ENCODE measurements around the gene ADAMTS10. TPM values are rescaled to one million over a fixed set of nuclear protein-coding genes. Genes with fewer than 3 reads are reported as not detected.

The ADAMTS10 gene
- total and polyA plus RNA-seq, 2 of the 8 experiments (the other 6 are each of a cell fraction or from before 2014, with no cell fraction given): 6.9 to 17.4 TPM

GRCh38 chr19:8537099-8537498 lies 73.4 kb downstream of the ADAMTS10 start:
- Histone ChIP-seq H3K9me3 (ENCODE audit: insufficient read depth in 2 of 2, low read depth in 1 of 2, low read length in 1 of 2) (no peaks in the 10 kb centered on the region), H4K8ac (ENCODE audit: extremely low read depth, insufficient read depth, low read length) (no peak overlapping the region), H3K14ac (ENCODE audit: insufficient read length) (no peak overlapping the region), H2BK15ac (ENCODE audit: low read length) (no peak overlapping the region), H3K4ac (replicated peaks; ENCODE audit: insufficient read length, low read depth, low read length) (no peak overlapping the region), H3K23ac (ENCODE audit: insufficient read length) (no peak overlapping the region), H2BK5ac (ENCODE audit: low read depth, low read length) (no peak overlapping the region), H4K5ac (ENCODE audit: insufficient read length, low read depth, low read length) (no peak overlapping the region), H3K27me3 (replicated peaks in 1 of 4; ENCODE audit: control insufficient read depth in 3 of 4, extremely low read depth in 1 of 4, insufficient read depth in 3 of 4, low read length in 3 of 4) (no peaks in the 10 kb centered on the region), H3K79me1 (ENCODE audit: low read depth, low read length) (no peaks in the 10 kb centered on the region), H2AFZ (ENCODE audit: low read length) (no peak overlapping the region), H4K91ac (replicated peaks; ENCODE audit: insufficient read length, low read length) (no peak overlapping the region), H3K56ac (replicated peaks; ENCODE audit: insufficient read length, low read depth, low read length) (no peak overlapping the region), H3K4me3 (ENCODE audit: extremely low read depth in 1 of 4, insufficient read depth in 2 of 4, low read depth in 3 of 4, low read length in 4 of 4) (no peak overlapping the region), H2BK120ac (replicated peaks; ENCODE audit: low read depth, low read length) (no peak overlapping the region), H2BK20ac (ENCODE audit: low read length) (no peak overlapping the region), H3K23me2 (ENCODE audit: low read depth, low read length) (no peaks in the 10 kb centered on the region), H3K36me3 (ENCODE audit: control insufficient read depth in 2 of 4, insufficient read depth in 4 of 4, low read length in 3 of 4) (0 out of 8 replicates have a peak, but pooled peaks cover 0 to 3% (median 0%) of the 10 kb centered on the region in 4 experiments), H3K27ac (ENCODE audit: low read depth, low read length) (no peak overlapping the region), H4K20me1 (replicated peaks in 1 of 2; ENCODE audit: control insufficient read depth in 1 of 2, insufficient read depth in 2 of 2, low read length in 2 of 2) (peaks cover 0 to 2% of the 10 kb centered on the region in 2 experiments), H3K79me2 (ENCODE audit: control insufficient read depth in 1 of 2, insufficient read depth in 2 of 2, low read length in 2 of 2) (no peaks in the 10 kb centered on the region), H3K4me2 (ENCODE audit: insufficient read depth in 1 of 2, low read depth in 2 of 2, low read length in 2 of 2) (no peak overlapping the region), H2BK12ac (ENCODE audit: low read depth, low read length) (no peak overlapping the region), H3K18ac (ENCODE audit: extremely low read depth, low read length) (no peak overlapping the region), H2AK5ac (ENCODE audit: low read depth, low read length) (no peak overlapping the region), H3K9ac (replicated peaks in 1 of 4; ENCODE audit: extremely low read depth in 1 of 4, low read depth in 3 of 4, low read length in 3 of 4) (no peak overlapping the region), H3K4me1 (replicated peaks in 1 of 4; ENCODE audit: control insufficient read depth in 3 of 4, insufficient read depth in 4 of 4, low read length in 3 of 4) (0 out of 7 replicates have a peak, but pooled peaks cover 0 to 3% (median 0%) of the 10 kb centered on the region in 4 experiments)
- ChIA-PET CTCF (ENCODE audit: partially characterized antibody) (interaction anchor here (0.7 to 1.2 kb wide), 3 partner anchors 13 to 1406 kb away, joined by 3 to 9 read pairs (median 4); no protein-coding TSS in a partner anchor), POLR2A (ENCODE audit: partially characterized antibody) (interaction anchor here (1.1 to 1.3 kb wide), 2 partner anchors 11 to 22 kb away, joined by 3 to 4 read pairs; no protein-coding TSS in a partner anchor)
- TF ChIP-seq ZNF274 (IDR thresholded peaks at IDR 0.05; ENCODE audit: borderline replicate concordance, extremely low read depth, low read length) (no peak), POLR2A (IDR thresholded peaks at IDR 0.05; ENCODE audit: control extremely low read depth in 1 of 2, low read depth in 2 of 2, low read length in 2 of 2) (no peak), POU5F1 (IDR thresholded peaks at IDR 0.05; ENCODE audit: low read depth, low read length) (no peak), EGR1 (IDR thresholded peaks at IDR 0.05; ENCODE audit: borderline replicate concordance, low read depth, low read length) (no peak), SRF (IDR thresholded peaks at IDR 0.05; ENCODE audit: low read depth, low read length) (no peak)
- FAIRE-seq (no peak), DNase-seq (ENCODE audit: low read depth in 1 of 2, low spot score in 2 of 2) (no peak)
- WGBS, 2 experiments (ENCODE audit: extremely low coverage in 1 of 2, insufficient coverage in 1 of 2, insufficient read length in 1 of 2, insufficient replicate concordance in 2 of 2, low coverage in 1 of 2, low lambda C conversion rate in 2 of 2, missing lambda C conversion rate in 1 of 2): 100% methylated on average over 3 of the region's 3 CpGs; no CpG with 5 or more reads in 1 of the 2 experiments
